DND-41 (cell line): ENCODE measurements around the gene TRAPPC14.
"Not testable (repeated sequence)": the region's sequence is repeated elsewhere in the genome, so short reads cannot be mapped to it uniquely, and the experiment has no call there.

ENCODE experiments used
- ATAC-seq: fragments of 200-7000 bp; cut with Tn5 transposase; 3 replicates; pipeline ENCODE4 v1.9.1; 2021; ENCODE audit warnings: low read depth; ENCODE audit not compliant: insufficient read depth
- DNase-seq: peaks from one replicate; pipeline ENCODE4 v3.0.0-alpha.2; 2020
- H2AFZ ChIP-seq: 2 replicates; pipeline ENCODE4 v1.6.0; 2012; ENCODE audit warnings: low read depth, low read length
- H3K27ac ChIP-seq: 2 replicates; pipeline ENCODE4 v1.5.1; 2012; ENCODE audit warnings: low read length, inconsistent platforms
- H3K27me3 ChIP-seq: fragments of 200-600 bp; sonication (generic); 2 replicates; pipeline ENCODE4 v1.6.0; 2012; ENCODE audit warnings: low read length, mild to moderate bottlenecking, inconsistent platforms; ENCODE audit not compliant: insufficient read depth, poor library complexity
- H3K36me3 ChIP-seq: 2 replicates; pipeline ENCODE4 v1.5.1; 2012; ENCODE audit warnings: low read length, inconsistent platforms; ENCODE audit not compliant: insufficient read depth
- H3K4me1 ChIP-seq: 2 replicates; pipeline ENCODE4 v1.5.1; 2012; ENCODE audit warnings: mild to moderate bottlenecking, low read length; ENCODE audit not compliant: insufficient read depth
- H3K4me2 ChIP-seq: 2 replicates; pipeline ENCODE4 v1.6.0; 2012; ENCODE audit warnings: mild to moderate bottlenecking, moderate library complexity, low read length, inconsistent platforms; ENCODE audit not compliant: insufficient read depth
- H3K4me3 ChIP-seq, 2 experiments: fragments of 200-600 bp in 1 of 2; shearing (Covaris generic) in 1 of 2; 2 replicates each; pipeline ENCODE4 v1.5.1; 2012 to 2016; ENCODE audit warnings: inconsistent platforms in 2 of 2, low read length in 2 of 2, mild to moderate bottlenecking in 2 of 2, low read depth in 1 of 2, moderate library complexity in 1 of 2
- H3K79me2 ChIP-seq: 2 replicates; pipeline ENCODE4 v1.6.0; 2012; ENCODE audit warnings: low read length, inconsistent platforms; ENCODE audit not compliant: insufficient read depth
- H3K9ac ChIP-seq: 2 replicates; pipeline ENCODE4 v1.6.0; 2012; ENCODE audit warnings: low read depth, mild to moderate bottlenecking, inconsistent platforms, low read length, moderate library complexity
- H3K9me3 ChIP-seq: 2 replicates; pipeline ENCODE4 v1.5.1; 2012; ENCODE audit warnings: low read length, moderate library complexity, mild to moderate bottlenecking, inconsistent platforms; ENCODE audit not compliant: insufficient read depth, severe bottlenecking
- H4K20me1 ChIP-seq: 2 replicates; pipeline ENCODE4 v1.6.0; 2012; ENCODE audit warnings: low read length; ENCODE audit not compliant: insufficient read depth
- CTCF ChIP-seq: IDR thresholded peaks from 2 replicates; pipeline ENCODE4 v1.5.1; 2012; ENCODE audit warnings: borderline replicate concordance, low read length, moderate library complexity, mild to moderate bottlenecking; ENCODE audit not compliant: poor library complexity, severe bottlenecking; ENCODE audit errors: extremely low read depth
- EZH2 ChIP-seq: IDR thresholded peaks from 3 replicates; pipeline ENCODE4 v1.6.1; 2012; ENCODE audit warnings: borderline replicate concordance, low read depth, mild to moderate bottlenecking, moderate library complexity, low read length, inconsistent platforms; ENCODE audit not compliant: severe bottlenecking

Gene TRAPPC14

GRCh38 chr7:100191775-100192174, 33.3 kb upstream of the TRAPPC14 start:
- Histone ChIP-seq H3K4me1 (no peaks in the 10 kb centered on the region), H3K9me3 (no peaks in the 10 kb centered on the region), H3K27ac (no peak overlapping the region), H3K4me3 (no peak overlapping the region), H4K20me1 (no peaks in the 10 kb centered on the region), H3K9ac (no peak overlapping the region), H3K4me2 (no peak overlapping the region), H3K36me3 (no peaks in the 10 kb centered on the region), H3K79me2 (no peaks in the 10 kb centered on the region), H3K27me3 (no peaks in the 10 kb centered on the region), H2AFZ (no peak overlapping the region)
- TF ChIP-seq EZH2 (no peak), CTCF (no peak)
- DNase-seq, result no peak
- ATAC-seq, result no peak

- no peak for TF ChIP-seq EZH2
- peak; percentile 41 for TF ChIP-seq CTCF
- ATAC-seq, result peak; percentile 47; the same call in 1 of the 3 replicates
- H3K4me2 ChIP-seq, result no peak overlapping the region
- no peaks in the 10 kb centered on the region for H4K20me1 ChIP-seq
- no peak for DNase-seq
- H3K79me2 ChIP-seq, result no peaks in the 10 kb centered on the region
- H3K9ac ChIP-seq, result no peak overlapping the region
- H3K36me3 ChIP-seq, result no peaks in the 10 kb centered on the region
- no peak overlapping the region for H3K27ac ChIP-seq
- no peaks in the 10 kb centered on the region for H3K4me1 ChIP-seq
- no peak overlapping the region for H3K4me3 ChIP-seq
- no peak overlapping the region for H2AFZ ChIP-seq
- no peaks in the 10 kb centered on the region for H3K27me3 ChIP-seq
- no peaks in the 10 kb centered on the region for H3K9me3 ChIP-seq
Measured at GRCh38 chr7:100190048-100190711, 31.7 kb upstream of the TRAPPC14 start.

GRCh38 chr7:100189061-100189460, 30.5 kb upstream of the TRAPPC14 start:
- ATAC-seq (no peak), DNase-seq (no peak)
- Histone ChIP-seq H3K79me2 (no peaks in the 10 kb centered on the region), H3K27ac (no peak overlapping the region), H2AFZ (no peak overlapping the region), H3K4me1 (no peaks in the 10 kb centered on the region), H3K27me3 (no peaks in the 10 kb centered on the region), H3K9ac (no peak overlapping the region), H4K20me1 (no peaks in the 10 kb centered on the region), H3K4me2 (no peak overlapping the region), H3K4me3 (no peak overlapping the region), H3K36me3 (no peaks in the 10 kb centered on the region), H3K9me3 (no peaks in the 10 kb centered on the region)
- TF ChIP-seq CTCF, result no peak
- TF ChIP-seq EZH2, result no peak

GRCh38 chr7:100185726-100186125, 27.2 kb upstream of the TRAPPC14 start:
- DNase-seq, result no peak
- Histone ChIP-seq H3K79me2 (no peaks in the 10 kb centered on the region), H4K20me1 (no peaks in the 10 kb centered on the region), H3K4me2 (no peak overlapping the region), H2AFZ (no peak overlapping the region), H3K9ac (no peak overlapping the region), H3K27me3 (no peaks in the 10 kb centered on the region), H3K4me1 (peaks cover 9% of the 10 kb centered on the region), H3K27ac (no peak overlapping the region), H3K4me3 (no peak overlapping the region), H3K9me3 (no peaks in the 10 kb centered on the region), H3K36me3 (no peaks in the 10 kb centered on the region)
- no peak for TF ChIP-seq EZH2
- no peak for TF ChIP-seq CTCF
- ATAC-seq, result no peak

GRCh38 chr7:100183090-100183489, 24.6 kb upstream of the TRAPPC14 start:
- H3K79me2 ChIP-seq, H3K27me3 ChIP-seq, ATAC-seq, H3K9me3 ChIP-seq, H2AFZ ChIP-seq, H4K20me1 ChIP-seq, H3K36me3 ChIP-seq, H3K4me2 ChIP-seq, DNase-seq, H3K9ac ChIP-seq, H3K27ac ChIP-seq, H3K4me3 ChIP-seq: not testable (repeated sequence)
- H3K4me1 ChIP-seq, result peaks cover 23% of the 10 kb centered on the region
